ENCODE results near the gene HIVEP3. TPM values are rescaled to one million over a fixed set of nuclear protein-coding genes. Genes with fewer than 3 reads are reported as not detected.

The HIVEP3 gene
- total RNA-seq, 2 donors from 2014 or later = 2.3 to 12.8 TPM

- no peak for ATAC-seq (ENCODE audit: insufficient number of reproducible peaks, low FRiP score, low read depth)
- DNase-seq (ENCODE audit: low spot score) = no peak
- TF ChIP-seq CTCF (IDR thresholded peaks at IDR 0.05) = no peak
- Histone ChIP-seq H3K9me3 (no peaks in the 10 kb centered on the region), H3K27me3 (replicated peaks; ENCODE audit: insufficient read depth) (no peaks in the 10 kb centered on the region), H3K4me3 (no peak overlapping the region), H3K27ac (no peak overlapping the region), H3K36me3 (no peaks in the 10 kb centered on the region), H3K4me1 (ENCODE audit: control insufficient read depth in 1 of 2, low read depth in 2 of 2) (peaks cover 0 to 9% of the 10 kb centered on the region in 2 donors)
These were observed 308.4 kb downstream of the HIVEP3 start for GRCh38 chr1:41610361-41610760.

- H3K36me3 ChIP-seq = no peaks in the 10 kb centered on the region
- DNase-seq (ENCODE audit: low spot score) (no peak), ATAC-seq (ENCODE audit: insufficient number of reproducible peaks, low FRiP score, low read depth) (no peak)
- no peak overlapping the region for H3K27ac ChIP-seq
- H3K4me3 ChIP-seq = no peak overlapping the region
- no peak for TF ChIP-seq CTCF (IDR thresholded peaks at IDR 0.05)
- H3K9me3 ChIP-seq = no peaks in the 10 kb centered on the region
- no peaks in the 10 kb centered on the region for H3K27me3 ChIP-seq (replicated peaks; ENCODE audit: insufficient read depth)
- peaks cover 0 to 9% of the 10 kb centered on the region in 2 donors for H3K4me1 ChIP-seq (ENCODE audit: control insufficient read depth in 1 of 2, low read depth in 2 of 2)
These were observed 309.4 kb downstream of the HIVEP3 start for GRCh38 chr1:41609166-41609883.

GRCh38 chr1:41608211-41608610 lies 310.5 kb downstream of the HIVEP3 start:
- no peak for TF ChIP-seq CTCF (IDR thresholded peaks at IDR 0.05)
- DNase-seq (ENCODE audit: low spot score) (no peak), ATAC-seq (ENCODE audit: insufficient number of reproducible peaks, low FRiP score, low read depth) (no peak)

GRCh38 chr1:41607808-41608207 lies 310.9 kb downstream of the HIVEP3 start:
- Histone ChIP-seq H3K4me1 (ENCODE audit: control insufficient read depth in 1 of 2, low read depth in 2 of 2) (peaks cover 0 to 9% of the 10 kb centered on the region in 2 donors), H3K27me3 (replicated peaks; ENCODE audit: insufficient read depth) (no peaks in the 10 kb centered on the region), H3K27ac (no peak overlapping the region), H3K36me3 (no peaks in the 10 kb centered on the region), H3K4me3 (no peak overlapping the region), H3K9me3 (no peaks in the 10 kb centered on the region)
- no peak for ATAC-seq (ENCODE audit: insufficient number of reproducible peaks, low FRiP score, low read depth)
- DNase-seq (ENCODE audit: low spot score) = no peak
- TF ChIP-seq CTCF (IDR thresholded peaks at IDR 0.05) = no peak

More at GRCh38 chr1:41608211-41608610, 310.5 kb downstream of the HIVEP3 start:
- Histone ChIP-seq H3K4me1 (ENCODE audit: control insufficient read depth in 1 of 2, low read depth in 2 of 2) (peaks cover 0 to 9% of the 10 kb centered on the region in 2 donors), H3K4me3 (no peak overlapping the region), H3K27ac (no peak overlapping the region), H3K9me3 (no peaks in the 10 kb centered on the region), H3K36me3 (no peaks in the 10 kb centered on the region), H3K27me3 (replicated peaks; ENCODE audit: insufficient read depth) (no peaks in the 10 kb centered on the region)

- Histone ChIP-seq H3K27ac (no peak overlapping the region), H3K27me3 (replicated peaks; ENCODE audit: insufficient read depth) (no peaks in the 10 kb centered on the region), H3K9me3 (peaks cover 7% of the 10 kb centered on the region), H3K4me1 (ENCODE audit: control insufficient read depth in 1 of 2, low read depth in 2 of 2) (no peaks in the 10 kb centered on the region), H3K36me3 (no peaks in the 10 kb centered on the region), H3K4me3 (no peak overlapping the region)
- ATAC-seq (ENCODE audit: insufficient number of reproducible peaks, low FRiP score, low read depth) (no peak), DNase-seq (ENCODE audit: low spot score) (no peak)
- TF ChIP-seq CTCF (IDR thresholded peaks at IDR 0.05) = peak; percentile 44
These were observed 318.8 kb downstream of the HIVEP3 start for GRCh38 chr1:41599912-41600311.
